MM.1S (cell line): ENCODE data around the gene SLC16A7.
"Not testable (repeated sequence)": the region's sequence is repeated elsewhere in the genome, so short reads cannot be mapped to it uniquely, and the experiment has no call there.

ENCODE experiments used
- DNase-seq: peaks from one replicate; pipeline ENCODE4 v3.0.0-alpha.2; 2015
- H2AFZ ChIP-seq: fragments of 300-600 bp; sonication (generic); 2 replicates; pipeline ENCODE4 v1.6.0; 2016; ENCODE audit warnings: antibody characterized with exemption, low read length
- H3F3A ChIP-seq: fragments of 300-600 bp; sonication (generic); 2 replicates; pipeline ENCODE4 v1.6.1; 2016; ENCODE audit warnings: mild to moderate bottlenecking, antibody characterized with exemption, low read length, moderate library complexity, mixed read lengths; ENCODE audit not compliant: insufficient read depth
- H3K27ac ChIP-seq: fragments of 300-600 bp; sonication (generic); 2 replicates; pipeline ENCODE4 v1.5.1; 2016; ENCODE audit warnings: mild to moderate bottlenecking, low read length
- H3K27me3 ChIP-seq: fragments of 300-600 bp; sonication (generic); replicated peaks from 2 replicates; pipeline ENCODE4 v1.6.0; 2016; ENCODE audit warnings: low read length; ENCODE audit not compliant: insufficient read depth
- H3K36me3 ChIP-seq: fragments of 300-600 bp; sonication (generic); replicated peaks from 2 replicates; pipeline ENCODE4 v1.6.1; 2016; ENCODE audit warnings: mild to moderate bottlenecking, low read length, mixed read lengths; ENCODE audit not compliant: insufficient read depth
- H3K4me1 ChIP-seq: fragments of 300-600 bp; sonication (generic); 2 replicates; pipeline ENCODE4 v1.6.1; 2016; ENCODE audit warnings: low read length, mixed read lengths
- H3K4me2 ChIP-seq: fragments of 300-600 bp; sonication (generic); 2 replicates; pipeline ENCODE4 v1.6.0; 2016; ENCODE audit warnings: low read depth, low read length
- H3K4me3 ChIP-seq: fragments of 300-600 bp; sonication (generic); 2 replicates; pipeline ENCODE4 v1.5.1; 2016; ENCODE audit warnings: low read length, mixed read lengths
- H3K79me2 ChIP-seq: fragments of 300-600 bp; sonication (generic); 2 replicates; pipeline ENCODE4 v1.6.1; 2016; ENCODE audit warnings: mixed run types, low read length, mixed read lengths
- H3K9ac ChIP-seq: fragments of 300-600 bp; sonication (generic); 2 replicates; pipeline ENCODE4 v1.6.1; 2016; ENCODE audit warnings: low read length, mixed read lengths
- H3K9me2 ChIP-seq: fragments of 300-600 bp; sonication (generic); replicated peaks from 2 replicates; pipeline ENCODE4 v1.6.1; 2016; ENCODE audit warnings: mild to moderate bottlenecking, low read length, mixed read lengths; ENCODE audit not compliant: insufficient read depth
- H3K9me3 ChIP-seq: fragments of 300-600 bp; sonication (generic); replicated peaks from 2 replicates; pipeline ENCODE4 v1.6.1; 2016; ENCODE audit warnings: mild to moderate bottlenecking, low read length, mixed read lengths; ENCODE audit not compliant: insufficient read depth
- H4K20me1 ChIP-seq: fragments of 300-600 bp; sonication (generic); 2 replicates; pipeline ENCODE4 v1.6.1; 2016; ENCODE audit warnings: mild to moderate bottlenecking, low read length, moderate library complexity, mixed read lengths; ENCODE audit not compliant: insufficient read depth
- CTCF ChIP-seq: fragments of 300-600 bp; sonication (generic); IDR thresholded peaks from 2 replicates; pipeline ENCODE4 v1.5.1; 2016; ENCODE audit warnings: antibody characterized with exemption, low read length, mixed read lengths
- EZH2 ChIP-seq: fragments of 300-600 bp; sonication (generic); optimal IDR thresholded peaks from 2 replicates; pipeline ENCODE3; 2017; ENCODE audit warnings: low read depth, mild to moderate bottlenecking, antibody characterized with exemption, low read length, mixed read lengths
- EZH2phosphoT487 ChIP-seq: fragments of 300-600 bp; sonication (generic); IDR thresholded peaks from 2 replicates; pipeline ENCODE4 v1.6.1; 2018; ENCODE audit warnings: antibody characterized with exemption, low read length

SLC16A7 gene

DNA sequence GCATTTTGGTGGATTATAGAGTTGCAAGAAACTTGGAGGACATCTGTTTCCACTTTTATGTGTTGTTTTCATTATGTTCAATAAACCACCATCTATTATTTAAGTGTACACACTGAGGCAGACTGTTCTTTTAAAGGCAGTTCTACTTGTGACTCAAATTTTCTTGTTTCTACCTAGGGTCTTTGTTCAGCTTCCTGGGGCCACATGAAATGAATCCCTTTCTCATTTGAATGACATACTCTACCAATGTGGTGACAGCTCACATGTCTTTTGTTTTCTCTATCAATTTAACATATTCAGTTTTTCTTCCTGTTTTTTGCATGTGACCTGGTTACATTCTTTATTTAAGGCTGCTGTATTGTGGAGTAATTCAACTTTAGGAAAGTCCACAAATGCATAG, 7.9 kb downstream of the SLC16A7 start:
- H3K79me2 ChIP-seq: no peaks in the 10 kb centered on the region
- no peaks in the 10 kb centered on the region for H4K20me1 ChIP-seq
- DNase-seq: no peak
- H3F3A ChIP-seq: no peaks in the 10 kb centered on the region
- H3K27ac ChIP-seq: no peak overlapping the region
- no peaks in the 10 kb centered on the region for H3K9me2 ChIP-seq
- H3K36me3 ChIP-seq: no peaks in the 10 kb centered on the region
- H2AFZ ChIP-seq: no peak overlapping the region
- H3K9ac ChIP-seq: no peak overlapping the region
- H3K4me1 ChIP-seq: no peaks in the 10 kb centered on the region
- no peaks in the 10 kb centered on the region for H3K27me3 ChIP-seq
- H3K9me3 ChIP-seq: no peaks in the 10 kb centered on the region
- H3K4me3 ChIP-seq: no peak overlapping the region
- no peak overlapping the region for H3K4me2 ChIP-seq
- TF ChIP-seq CTCF (no peak), EZH2phosphoT487 (no peak), EZH2 (no peak)

GRCh38 chr12:59612823-59613434, 17.1 kb downstream of the SLC16A7 start:
- not testable (repeated sequence) for H3K4me1 ChIP-seq, H3F3A ChIP-seq, H3K9me3 ChIP-seq, H3K36me3 ChIP-seq, H4K20me1 ChIP-seq, H3K4me3 ChIP-seq, H2AFZ ChIP-seq, H3K9me2 ChIP-seq, H3K27ac ChIP-seq, H3K79me2 ChIP-seq, H3K9ac ChIP-seq, H3K4me2 ChIP-seq, DNase-seq, H3K27me3 ChIP-seq

- Histone ChIP-seq H2AFZ (no peak overlapping the region), H3K36me3 (no peaks in the 10 kb centered on the region), H3K9ac (no peak overlapping the region), H3K4me3 (no peak overlapping the region), H3K9me2 (no peaks in the 10 kb centered on the region), H4K20me1 (no peaks in the 10 kb centered on the region), H3K4me1 (no peaks in the 10 kb centered on the region), H3F3A (no peaks in the 10 kb centered on the region), H3K27me3 (no peaks in the 10 kb centered on the region), H3K9me3 (no peaks in the 10 kb centered on the region), H3K4me2 (no peak overlapping the region), H3K79me2 (no peaks in the 10 kb centered on the region), H3K27ac (no peak overlapping the region)
- DNase-seq: no peak
- no peak for TF ChIP-seq EZH2
These were observed 19.8 kb downstream of the SLC16A7 start for GRCh38 chr12:59615392-59616165.

- no peak overlapping the region for H3K27ac ChIP-seq
- H3K36me3 ChIP-seq: no peaks in the 10 kb centered on the region
- no peaks in the 10 kb centered on the region for H4K20me1 ChIP-seq
- H3K27me3 ChIP-seq: no peaks in the 10 kb centered on the region
- H3K4me2 ChIP-seq: no peak overlapping the region
- no peaks in the 10 kb centered on the region for H3K4me1 ChIP-seq
- no peak overlapping the region for H2AFZ ChIP-seq
- TF ChIP-seq EZH2 (no peak), EZH2phosphoT487 (no peak), CTCF (no peak)
- no peak overlapping the region for H3K9ac ChIP-seq
- H3K9me2 ChIP-seq: no peaks in the 10 kb centered on the region
- no peaks in the 10 kb centered on the region for H3K9me3 ChIP-seq
- DNase-seq: no peak
- H3K4me3 ChIP-seq: no peak overlapping the region
- H3K79me2 ChIP-seq: no peaks in the 10 kb centered on the region
- H3F3A ChIP-seq: no peaks in the 10 kb centered on the region
These were observed 23.8 kb downstream of the SLC16A7 start for GRCh38 chr12:59619461-59620240.
